SKM-1 treated with dmso at 0.1 percent for 144 hours (cell line): ENCODE measurements around the gene C7.
A peak's percentile ranks its signal among the peaks of the same experiment; 100 is the strongest.
"Not testable (repeated sequence)": the region's sequence is repeated elsewhere in the genome, so short reads cannot be mapped to it uniquely, and the experiment has no call there.

Experiments
- DNase-seq: peaks from one replicate; lab custom pipeline; 2025; ENCODE audit not compliant: unreplicated experiment; lab: John Stamatoyannopoulos, UW

The C7 gene

DNA sequence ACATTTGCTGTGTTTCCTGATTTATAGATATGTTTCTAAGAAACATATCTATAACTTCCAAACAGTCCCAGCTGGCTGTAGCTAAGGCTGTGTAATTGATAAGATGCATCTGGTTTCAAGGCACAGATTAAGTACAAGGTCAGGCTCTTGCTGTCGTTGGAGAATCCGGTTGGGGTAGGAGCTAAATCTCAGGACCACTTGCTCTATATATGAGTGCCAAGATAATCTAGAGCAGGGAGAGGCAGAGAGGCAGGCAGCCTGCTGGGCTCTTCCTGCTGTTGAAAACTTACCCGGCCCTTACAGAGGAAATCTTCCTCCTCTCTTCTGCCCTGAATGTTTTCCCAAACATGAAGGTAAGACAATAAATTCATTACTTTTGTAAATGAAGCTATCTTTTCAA is at the start of gene C7:
Gene C7, plus strand, starts transcription at position 234 of the 400 bp plus-strand sequence. Its CDS starts 114 bp downstream, at position 348.
- DNase-seq: no peak

DNA sequence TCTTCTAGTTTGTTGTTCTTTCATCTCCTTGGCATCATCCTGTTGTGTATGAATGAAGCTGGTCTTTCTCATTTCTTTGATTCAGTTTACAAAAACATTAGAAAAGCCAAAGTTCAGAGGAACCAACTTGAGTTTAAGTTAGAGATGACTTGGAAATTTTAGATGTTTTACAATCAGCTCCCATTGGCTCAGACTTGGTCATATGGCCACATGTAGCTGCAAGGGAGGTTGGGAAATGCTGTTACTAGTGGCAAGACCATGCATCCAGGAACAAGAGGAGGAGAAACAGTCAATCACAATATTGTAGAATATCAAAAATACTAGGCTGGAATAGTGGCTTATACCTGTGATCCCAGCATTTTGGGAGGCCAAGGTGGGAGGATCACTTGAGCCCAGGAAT is 48.6 kb upstream of the C7 start:
- no peak for DNase-seq

DNA sequence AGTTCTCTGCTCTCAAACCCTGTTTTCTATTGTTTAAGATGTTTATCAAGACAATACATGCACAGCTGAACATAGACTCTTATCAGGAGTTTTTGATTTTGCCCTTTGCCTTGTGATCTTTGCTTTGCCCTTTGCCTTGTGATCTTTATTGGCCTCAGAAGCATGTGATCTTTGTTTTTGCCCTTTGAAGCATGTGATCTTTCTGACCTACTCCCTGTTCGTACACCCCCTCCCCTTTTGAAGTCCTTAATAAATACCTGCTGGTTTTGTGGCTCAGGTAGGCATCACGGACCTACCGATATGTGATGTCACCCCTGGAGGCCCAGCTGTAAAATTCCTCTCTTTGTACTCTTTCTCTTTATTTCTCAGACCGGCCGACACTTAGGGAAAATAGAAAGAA is 44.3 kb upstream of the C7 start:
- DNase-seq: not testable (repeated sequence)

DNA sequence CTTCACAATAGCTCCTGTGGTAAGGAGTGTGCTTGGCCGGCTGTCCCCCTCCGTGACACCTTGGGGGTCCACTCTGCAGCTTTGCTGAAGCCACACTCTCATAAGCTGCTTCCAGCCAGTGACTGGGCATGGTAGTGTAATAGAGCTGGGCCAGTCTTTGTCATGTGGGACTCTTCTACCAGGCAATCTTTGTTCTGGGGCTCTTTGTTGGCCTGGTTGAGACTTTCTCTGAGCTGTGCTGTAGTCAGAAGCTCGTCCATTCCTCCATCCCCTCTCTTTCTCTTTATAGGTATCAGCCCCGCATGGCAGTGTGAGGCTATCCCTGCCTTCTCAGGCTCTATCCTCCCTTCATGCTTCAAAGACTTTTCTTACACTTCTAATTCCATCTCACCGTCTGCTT is 42.5 kb upstream of the C7 start:
- DNase-seq: no peak

DNA sequence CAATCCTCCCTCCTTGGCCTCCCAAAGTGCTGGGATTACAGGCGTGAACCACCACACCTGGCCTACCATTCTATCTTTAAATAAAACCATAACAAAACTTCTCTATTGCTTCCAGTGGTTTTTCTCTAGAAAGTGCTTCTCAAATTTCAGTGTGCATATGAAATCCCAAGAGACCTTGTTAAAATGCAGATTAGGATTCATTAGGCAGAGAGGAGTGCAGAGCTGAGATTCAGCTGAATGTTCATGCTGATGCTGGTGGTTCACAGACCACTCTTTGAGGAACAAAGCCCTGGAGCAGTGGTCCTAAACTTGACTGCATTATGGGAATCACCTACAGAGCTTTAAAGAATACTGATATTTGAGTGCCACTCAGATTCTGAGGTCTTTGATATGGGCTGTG is 39.9 kb upstream of the C7 start:
- no peak for DNase-seq

DNA sequence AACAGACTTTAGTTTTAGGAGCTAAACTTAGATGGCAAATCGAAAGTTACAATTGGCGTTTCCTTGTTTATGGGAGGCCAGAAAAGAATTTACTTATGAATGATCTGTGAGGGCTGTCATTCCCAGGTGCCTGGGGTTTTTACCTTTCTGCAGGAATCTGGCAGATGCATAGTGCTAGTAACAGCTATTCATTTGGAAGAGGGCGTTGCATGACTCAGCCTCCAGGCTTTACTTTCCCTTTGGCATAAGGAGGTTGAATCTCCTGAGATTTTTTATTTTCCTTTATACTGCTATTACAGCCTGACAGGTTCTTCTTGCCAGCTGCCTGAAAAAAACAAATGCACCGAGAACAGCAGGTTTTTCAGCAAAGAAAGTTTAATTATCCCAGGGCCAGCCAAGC is 38.1 kb upstream of the C7 start:
- no peak for DNase-seq

DNA sequence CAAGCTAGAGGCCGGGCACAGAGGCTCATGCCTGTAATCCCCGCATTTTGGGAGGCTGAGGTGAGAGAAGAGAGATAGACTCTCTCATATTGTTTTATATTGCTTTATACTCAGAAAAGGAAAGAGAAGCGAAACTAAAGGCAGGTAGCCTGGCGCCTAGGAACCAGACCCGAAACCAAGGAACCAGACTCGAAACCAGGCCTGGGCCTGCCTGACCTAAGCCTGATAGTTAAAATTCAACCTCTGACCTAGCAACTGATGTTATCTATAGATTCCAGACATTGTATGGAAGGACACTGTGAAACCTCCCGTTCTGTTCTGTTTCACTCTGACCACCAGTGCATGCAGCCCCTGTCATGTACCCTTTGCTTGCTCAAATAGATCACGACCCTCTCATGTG is 37.0 kb upstream of the C7 start:
- not testable (repeated sequence) for DNase-seq

DNA sequence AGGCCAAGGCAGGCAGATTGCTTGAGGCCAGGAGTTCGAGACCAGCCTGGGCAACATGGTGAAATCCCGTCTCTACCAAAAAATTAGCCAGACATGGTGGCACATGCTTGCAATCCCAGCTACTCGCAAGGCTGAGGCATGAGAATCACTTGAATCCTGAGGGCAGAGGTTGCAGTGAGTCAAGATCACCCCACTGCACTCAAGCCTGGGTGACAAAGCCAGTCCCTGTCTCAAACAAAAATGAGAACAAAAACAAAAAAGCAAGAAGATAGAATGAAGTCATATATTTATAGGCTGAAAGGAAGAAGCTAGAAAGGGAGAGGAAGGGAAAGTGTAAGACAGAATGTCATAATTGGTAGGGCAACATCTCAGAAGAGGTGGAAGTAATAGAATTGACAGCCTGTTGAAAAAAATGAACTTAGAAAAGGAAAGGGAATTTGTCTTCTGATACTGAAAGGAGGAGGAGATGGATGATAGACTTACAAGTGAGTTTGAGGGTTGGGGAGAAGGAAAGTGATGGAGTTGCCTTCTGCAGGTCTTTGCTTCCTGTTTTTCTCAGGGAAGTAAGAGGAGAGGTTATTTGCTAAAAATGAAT is 35.9 kb upstream of the C7 start:
- DNase-seq: no peak

DNA sequence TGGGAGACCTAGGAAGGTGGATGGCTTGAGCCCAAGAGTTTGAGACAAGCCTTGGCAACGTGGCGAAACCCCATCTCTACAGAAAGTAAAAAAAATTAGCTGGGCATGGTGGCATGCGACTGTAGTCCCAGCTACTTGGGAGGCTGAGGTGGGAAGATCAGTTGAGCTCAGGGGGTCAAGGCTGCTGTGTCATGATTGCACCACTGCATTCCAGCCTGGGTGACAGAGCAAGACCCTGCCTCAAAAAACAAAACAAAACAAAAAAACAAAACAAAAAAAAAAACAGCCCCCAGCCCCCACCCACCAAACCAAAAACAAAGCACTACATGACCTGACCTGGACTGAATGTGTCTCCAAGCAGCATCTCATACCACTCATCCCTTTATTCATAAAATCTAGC is 33.3 kb upstream of the C7 start:
- DNase-seq: no peak

DNA sequence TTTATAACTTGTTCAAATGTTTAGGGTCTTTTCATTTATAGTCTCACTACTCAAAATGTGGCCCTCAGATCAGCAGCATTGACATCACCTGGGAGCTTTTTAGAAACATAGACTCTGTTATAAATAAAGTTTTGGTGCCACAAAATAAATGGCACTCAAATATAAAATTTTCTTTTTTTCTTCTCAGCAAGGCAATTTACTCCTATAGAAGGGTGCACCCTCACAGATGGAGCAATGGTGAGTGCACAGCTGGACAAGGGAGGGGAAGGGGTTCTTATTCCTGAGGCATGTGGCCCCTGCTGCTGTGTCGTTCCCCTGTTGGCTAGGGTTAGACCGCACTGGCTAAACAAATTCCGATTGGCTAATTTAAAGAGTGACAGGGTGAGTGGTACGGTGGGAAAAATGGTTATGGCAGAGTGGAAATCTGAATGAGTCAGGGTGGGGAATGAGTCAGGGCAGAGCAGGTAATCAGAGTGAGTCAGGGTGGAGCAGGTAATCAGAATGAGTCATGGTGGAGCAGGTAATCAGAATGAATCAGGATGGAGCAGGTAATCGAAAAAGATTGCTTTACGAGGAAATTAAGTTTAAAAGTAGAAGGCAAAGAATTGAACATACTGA is 31.8 kb upstream of the C7 start:
- no peak for DNase-seq

DNA sequence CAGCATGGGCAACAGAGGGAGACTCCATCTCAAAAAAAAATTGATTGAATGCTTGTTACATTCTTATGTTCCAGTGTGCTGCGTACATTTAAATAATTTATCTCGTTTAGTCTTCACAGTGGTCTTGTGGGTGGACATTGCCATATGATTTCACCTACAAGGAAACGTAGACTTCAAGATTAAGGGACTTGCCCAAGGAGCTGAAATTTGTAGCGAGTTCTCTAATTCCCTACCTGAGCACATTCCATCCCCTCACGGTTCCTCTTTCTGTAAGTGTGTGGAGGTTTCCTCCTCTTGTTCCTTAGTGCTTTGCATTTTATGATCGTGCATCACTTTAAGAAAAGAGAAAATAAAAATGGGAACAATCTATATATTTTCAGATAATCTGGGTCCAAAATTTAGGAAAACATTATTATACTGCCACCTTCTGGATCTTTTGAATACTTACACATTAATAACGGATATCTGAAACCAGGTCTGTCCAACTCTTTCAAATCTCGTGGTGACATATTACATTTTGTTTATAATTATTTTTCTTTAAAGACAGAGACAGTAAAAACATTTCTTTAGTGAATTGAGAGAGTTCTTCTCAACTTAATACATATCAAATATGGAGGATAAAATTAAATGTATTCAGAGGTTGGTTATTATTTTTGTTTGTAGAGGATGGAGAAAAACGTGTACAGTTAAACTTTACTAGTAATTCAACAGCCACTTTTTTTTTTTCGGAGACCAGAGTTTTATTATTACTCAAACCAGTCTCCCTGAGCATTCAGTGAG is 29.9 kb upstream of the C7 start:
- DNase-seq: peak; percentile 42

DNA sequence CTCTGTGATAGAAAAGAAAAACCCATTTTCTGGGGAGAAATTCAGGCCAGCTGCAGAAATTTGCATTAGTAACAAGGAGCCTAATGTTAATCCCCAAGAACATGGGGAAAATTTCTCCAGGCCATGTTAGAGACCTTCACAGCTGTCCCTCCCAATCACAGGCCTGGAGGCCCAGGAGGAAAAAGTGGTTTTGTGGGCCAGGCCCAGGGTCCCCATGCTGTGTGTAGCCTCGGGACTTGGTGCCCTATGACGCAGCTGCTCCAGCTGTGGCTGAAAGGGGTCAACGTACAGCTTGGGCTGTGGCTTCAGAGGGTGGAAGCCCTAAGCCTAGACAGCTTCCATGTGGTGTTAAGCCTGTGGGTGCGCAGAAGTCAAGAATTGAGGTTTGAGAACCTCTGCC is 27.0 kb upstream of the C7 start:
- DNase-seq: no peak

DNA sequence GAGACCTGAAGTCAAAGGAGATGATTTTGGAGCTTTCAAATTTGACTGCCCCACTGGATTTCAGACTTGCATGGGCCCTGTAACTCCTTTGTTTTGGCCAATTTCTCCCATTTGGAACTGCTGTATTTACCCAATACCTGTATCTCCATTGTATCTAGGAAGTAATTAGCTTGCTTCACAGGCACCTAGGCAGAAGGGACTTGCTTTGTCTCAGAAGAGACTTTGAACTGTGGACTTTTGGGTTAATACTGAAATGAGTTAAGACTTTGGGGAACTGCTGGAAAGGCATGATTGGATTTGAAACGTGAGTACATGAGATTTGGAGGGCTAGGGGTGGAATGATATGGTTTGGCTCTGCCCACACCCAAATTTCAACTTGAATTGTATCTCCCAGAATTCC is 26.2 kb upstream of the C7 start:
- not testable (repeated sequence) for DNase-seq

DNA sequence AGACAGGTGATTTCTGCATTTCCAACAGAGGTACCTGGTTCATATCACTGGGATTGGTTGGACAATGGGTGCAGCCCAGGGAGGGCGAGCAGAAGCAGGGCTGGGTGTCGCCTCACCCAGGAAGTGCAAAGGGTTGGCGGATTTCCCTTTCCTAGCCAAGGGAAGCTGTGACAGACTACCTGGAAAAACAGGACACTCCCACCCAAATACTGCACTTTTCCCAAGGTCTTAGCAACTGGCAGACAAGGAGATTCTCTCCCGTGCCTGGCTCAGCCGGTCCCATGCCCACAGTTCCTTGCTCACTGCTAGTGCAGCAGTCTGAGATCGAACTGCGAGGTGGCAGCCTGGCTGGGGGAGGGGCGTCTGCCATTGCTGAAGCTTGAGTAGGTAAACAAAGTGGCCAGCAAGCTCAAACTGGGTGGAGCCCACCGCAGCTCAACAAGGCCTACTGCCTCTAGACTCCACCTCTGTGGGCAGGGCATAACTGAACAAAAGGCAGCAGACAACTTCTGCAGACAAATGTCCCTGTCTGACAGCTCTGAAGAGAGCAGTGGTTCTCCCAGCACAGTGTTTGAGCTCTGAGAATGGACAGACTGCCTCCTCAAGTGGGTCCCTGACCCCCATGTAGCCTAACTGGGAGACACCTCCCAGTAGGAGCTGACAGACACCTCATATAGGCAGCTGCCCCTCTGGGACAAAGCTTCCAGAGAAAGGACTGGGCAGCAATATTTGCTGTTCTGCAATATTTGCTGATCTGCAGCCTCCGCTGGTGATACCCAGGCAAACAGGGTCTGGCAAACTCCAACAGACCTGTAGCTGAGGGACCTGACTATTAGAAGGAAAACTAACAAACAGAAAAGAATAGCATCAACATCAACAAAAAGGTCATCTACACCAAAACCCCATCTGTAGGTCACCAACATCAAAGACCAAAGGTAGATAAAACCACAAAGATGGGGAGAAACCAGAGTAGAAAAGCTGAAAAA is 13.6 kb upstream of the C7 start:
- DNase-seq: not testable (repeated sequence)

DNA sequence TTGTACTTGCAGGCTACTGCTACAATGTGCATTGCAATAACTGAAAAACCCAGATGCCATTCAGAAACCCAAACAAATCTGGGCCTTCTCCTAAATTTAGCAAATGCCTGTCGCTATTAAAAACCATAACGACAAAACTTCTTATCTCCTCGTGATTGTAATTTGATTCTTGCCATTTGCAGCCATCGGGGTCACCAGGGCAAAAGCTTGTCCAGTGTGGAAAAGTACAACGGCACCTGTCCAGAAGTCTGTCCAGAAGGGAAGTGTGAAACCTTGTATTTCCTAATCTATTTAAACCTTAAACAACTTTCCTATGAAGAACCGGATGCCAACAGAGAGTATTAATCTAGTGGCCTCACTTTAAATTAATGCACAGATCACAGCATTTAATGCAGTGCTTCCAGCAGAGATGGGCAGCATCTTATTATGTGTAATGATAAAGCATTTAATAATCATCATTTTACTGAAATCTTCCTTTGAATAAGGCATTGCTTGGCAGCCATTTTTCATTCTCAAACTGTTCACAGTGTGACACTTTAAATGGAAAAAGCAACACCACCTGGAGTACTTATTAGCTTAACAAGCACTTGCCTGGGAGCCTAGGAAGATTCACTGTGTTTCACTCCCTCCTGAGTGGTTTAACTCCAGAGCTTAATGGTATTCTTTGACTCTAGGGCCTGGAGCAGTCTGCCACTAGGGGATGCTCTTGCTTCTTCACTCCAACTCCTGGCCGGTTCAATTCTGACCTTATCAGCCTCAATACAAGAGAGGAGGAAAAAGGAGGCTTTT is 4.9 kb upstream of the C7 start:
- peak; percentile 43 for DNase-seq

DNA sequence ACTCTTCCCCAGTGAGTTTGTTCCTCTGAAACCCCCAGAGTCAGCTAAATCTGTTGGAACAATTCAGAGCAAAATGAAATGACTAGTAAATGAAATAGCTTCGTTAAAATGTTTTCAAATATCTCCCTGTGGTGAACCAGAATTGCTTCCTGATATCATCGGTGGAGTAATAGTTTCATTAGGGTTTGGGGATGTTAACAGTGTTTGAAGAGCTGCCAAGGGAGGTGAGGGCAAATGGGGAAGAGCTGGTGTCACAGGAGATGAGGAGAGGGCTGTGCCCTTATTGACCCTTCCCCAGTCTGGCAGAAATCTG is 4.3 kb upstream of the C7 start:
- peak; percentile 22 for DNase-seq

DNA sequence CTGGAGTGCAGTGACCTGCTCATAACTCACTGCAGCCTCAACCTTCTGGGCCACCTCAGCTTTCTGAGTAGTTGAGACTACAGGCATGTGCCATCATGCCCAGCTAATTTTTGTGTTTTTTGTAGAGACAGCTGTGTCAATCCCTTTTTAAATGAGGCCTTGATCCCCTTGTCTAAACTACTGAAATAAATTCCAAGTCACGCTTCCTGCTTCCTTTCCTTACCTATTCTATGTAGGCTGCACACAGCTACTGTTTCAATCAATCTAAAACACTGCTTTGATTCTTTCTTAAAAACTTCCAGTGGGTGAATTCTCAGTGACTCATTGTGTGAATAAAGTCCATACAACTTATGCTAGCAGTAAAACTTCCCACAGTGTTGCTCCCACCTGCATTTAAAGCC is 2.9 kb upstream of the C7 start:
- DNase-seq: no peak

DNA sequence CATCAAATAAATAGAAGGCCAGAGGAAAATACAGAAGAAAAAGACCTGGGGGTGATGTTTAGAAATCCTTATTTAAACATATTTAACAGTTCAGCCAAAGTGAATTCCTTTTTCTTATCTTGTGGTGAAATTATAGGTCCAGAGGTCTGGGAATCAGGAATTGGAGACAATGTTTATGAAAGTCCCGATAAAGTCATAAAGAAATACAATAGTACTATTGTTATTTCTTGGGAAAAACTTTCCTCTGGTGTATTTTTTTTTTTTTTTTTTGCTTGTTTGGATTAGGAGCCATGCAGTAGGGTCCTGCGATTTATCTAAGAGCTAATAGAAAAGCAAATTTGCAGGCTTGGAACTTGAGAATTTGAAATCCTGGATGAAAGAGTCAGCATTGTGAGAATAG is 426 bp downstream of the C7 start:
- no peak for DNase-seq

DNA sequence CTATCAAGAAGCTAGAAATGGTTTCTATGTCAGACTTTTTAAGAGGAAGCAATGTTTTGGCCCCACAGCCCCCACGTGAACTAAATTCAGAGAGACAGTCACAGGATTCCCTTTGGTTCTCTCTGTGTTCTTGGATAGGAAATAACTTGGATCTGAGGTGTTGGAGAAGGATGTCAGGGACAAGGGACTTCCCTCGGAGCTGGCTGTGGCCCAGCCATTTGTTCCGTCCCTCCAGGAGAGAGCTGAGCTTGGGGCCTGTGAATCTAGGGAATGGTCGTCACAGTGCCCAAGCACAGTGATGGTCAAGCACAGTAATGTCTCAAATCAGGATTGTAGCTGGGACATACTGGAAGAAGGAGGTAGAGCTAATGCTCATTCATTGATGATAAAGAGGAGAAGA is 2.0 kb downstream of the C7 start:
- no peak for DNase-seq

DNA sequence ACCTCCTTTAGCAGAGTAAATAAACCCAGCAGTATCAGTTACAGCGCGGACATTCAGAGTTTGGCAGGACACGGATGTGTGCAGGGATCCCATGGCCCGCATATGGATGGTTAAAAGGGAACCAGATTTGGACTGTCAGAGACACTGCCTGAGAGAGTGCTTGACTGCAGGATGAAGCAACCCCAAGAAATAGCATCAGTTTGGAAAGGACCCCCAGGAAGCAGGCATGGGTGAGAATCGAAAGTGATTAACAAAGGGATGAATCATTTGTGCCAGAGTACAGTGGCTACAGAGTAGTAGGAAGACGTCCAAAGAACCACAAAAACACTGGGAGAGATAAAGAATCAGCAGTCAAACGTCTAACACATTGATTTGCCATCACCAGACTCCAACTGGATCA is 5.5 kb downstream of the C7 start:
- no peak for DNase-seq
